VCaP (cell line): Measurements from ENCODE around the gene SART3.
"Not testable (repeated sequence)": the region's sequence is repeated elsewhere in the genome, so short reads cannot be mapped to it uniquely, and the experiment has no call there.

Experiments used
- H3K27ac ChIP-seq: fragments of 450-650 bp; 2 replicates; pipeline ENCODE4 v1.5.1; 2017
- TF ChIP-seq, protein P1 (sequence below): fragments of 450-650 bp; conservative IDR thresholded peaks from 2 replicates; pipeline ENCODE4 v1.5.1; 2017; ENCODE audit warnings: mild to moderate bottlenecking, moderate library complexity

The SART3 gene

DNA sequence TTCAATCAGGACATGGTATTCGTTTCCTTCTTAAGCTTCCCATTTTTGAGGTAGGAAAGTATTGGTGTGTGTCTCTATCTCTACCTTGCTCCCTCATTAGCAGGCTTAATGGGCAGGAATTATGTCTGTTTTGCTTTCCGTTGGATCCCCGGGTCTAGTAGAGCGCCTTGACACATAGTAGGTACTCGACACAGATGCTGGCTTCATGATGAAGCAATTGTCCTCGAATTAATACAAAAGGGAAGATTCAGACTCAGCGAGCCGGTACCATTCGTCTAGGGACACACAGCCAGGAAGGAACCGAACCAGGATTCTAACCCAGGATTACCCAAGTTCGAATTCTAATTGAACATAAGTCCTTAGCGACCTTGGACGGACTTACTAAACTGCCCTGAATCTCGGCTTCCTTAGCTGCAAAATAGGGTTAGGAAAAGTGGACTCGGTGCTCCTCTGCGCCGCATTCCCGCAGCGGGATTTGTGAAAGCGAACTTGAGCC is 927 bp upstream of the SART3 start:
- TF ChIP-seq, protein P1, sequence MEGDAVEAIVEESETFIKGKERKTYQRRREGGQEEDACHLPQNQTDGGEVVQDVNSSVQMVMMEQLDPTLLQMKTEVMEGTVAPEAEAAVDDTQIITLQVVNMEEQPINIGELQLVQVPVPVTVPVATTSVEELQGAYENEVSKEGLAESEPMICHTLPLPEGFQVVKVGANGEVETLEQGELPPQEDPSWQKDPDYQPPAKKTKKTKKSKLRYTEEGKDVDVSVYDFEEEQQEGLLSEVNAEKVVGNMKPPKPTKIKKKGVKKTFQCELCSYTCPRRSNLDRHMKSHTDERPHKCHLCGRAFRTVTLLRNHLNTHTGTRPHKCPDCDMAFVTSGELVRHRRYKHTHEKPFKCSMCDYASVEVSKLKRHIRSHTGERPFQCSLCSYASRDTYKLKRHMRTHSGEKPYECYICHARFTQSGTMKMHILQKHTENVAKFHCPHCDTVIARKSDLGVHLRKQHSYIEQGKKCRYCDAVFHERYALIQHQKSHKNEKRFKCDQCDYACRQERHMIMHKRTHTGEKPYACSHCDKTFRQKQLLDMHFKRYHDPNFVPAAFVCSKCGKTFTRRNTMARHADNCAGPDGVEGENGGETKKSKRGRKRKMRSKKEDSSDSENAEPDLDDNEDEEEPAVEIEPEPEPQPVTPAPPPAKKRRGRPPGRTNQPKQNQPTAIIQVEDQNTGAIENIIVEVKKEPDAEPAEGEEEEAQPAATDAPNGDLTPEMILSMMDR = no peak

DNA sequence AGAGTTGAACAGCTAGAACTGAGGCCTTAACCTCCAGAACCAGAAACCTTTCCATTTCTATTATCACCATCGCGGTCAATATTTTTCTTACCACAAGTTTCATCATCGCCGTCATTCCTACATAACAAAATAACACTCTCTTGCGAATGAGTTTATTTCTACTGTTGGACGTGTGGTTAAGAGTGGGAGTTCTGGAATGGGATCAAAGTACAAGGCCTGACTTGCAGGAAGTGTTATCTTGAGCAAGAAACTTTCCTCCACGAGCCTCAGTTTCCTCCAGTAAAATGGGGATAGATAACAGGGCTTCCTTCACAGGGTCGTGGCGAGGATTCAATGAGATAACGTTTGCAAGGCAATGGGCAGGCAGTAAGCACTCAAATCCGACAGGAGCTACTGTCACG is 652 bp downstream of the SART3 start:
- TF ChIP-seq, protein P1 = no peak
- H3K27ac ChIP-seq = peak overlapping the region; percentile 93

More for the DNA sequence above, 927 bp upstream of the SART3 start:
- peak overlapping the region; percentile 93 for H3K27ac ChIP-seq

DNA sequence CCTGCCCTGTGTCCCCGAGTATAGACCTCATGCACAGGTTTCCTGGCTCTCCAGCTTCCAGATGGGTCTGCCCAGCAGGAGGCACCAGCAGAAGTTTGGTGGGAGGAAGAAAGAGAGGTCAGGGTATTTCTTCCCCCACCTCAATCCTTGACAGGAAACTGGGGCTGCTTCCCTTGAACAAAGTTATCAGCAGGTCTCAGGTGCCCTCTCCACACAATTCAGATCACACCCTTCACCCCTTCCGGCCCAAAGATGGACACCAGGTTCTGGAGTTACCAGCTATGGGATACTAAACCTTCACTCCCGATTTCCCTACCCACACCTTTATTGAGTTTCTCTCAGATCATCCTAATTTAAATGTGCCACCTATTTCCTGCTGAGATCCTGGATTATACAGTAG is 1.2 kb downstream of the SART3 start:
- TF ChIP-seq, protein P1 = no peak
- no peak overlapping the region; the same call in 1 of the 2 replicates for H3K27ac ChIP-seq

DNA sequence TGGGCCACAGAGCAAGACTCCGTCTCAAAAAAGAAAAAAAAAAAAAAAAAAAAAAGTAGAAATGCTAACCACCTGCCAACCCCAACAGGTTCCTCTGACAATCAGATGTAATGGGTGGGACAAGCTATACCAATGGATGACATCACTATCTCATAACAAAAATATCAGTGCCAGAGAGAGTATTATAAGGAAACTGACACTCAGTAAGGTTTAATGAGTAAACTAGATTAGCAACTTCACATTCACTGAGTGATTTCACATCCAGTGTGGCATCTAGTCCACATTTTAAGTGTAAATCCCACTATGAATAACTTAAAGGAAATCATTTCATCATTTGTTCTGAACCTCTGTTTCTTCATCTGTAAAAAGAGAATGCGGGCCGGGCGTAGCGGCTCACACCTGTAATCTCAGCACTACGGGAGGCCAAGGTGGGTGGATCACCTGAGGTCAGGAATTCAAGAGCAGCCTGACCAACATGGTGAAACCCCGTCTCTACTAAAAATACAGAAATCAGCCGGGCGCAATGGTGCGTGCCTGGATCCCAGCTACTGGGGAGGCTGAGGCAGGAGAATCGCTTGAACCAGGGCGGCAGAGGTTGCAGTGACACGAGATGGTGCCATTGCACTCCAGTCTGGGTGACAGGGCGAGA is 1.8 kb downstream of the SART3 start:
- TF ChIP-seq, protein P1 = no peak
- no peak overlapping the region for H3K27ac ChIP-seq

DNA sequence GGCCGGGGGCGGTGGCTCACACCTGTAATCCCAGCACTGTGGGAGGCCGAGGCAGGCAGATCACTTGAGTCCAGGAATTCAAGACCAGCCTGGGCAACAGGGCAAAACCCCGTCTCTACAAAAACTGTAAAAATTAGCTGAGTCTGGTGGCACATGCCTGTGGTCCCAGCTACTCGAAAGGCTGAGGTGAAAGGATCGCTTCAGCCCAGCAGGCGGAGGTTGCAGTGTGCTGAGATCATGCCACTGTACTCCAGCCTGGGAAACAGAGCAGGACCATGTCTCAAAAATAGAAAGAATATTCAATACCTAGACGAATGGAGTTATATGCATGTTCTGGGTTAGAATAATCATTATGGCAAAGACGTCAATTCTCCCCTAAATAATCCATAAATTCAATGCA is 5.6 kb downstream of the SART3 start:
- not testable (repeated sequence) for H3K27ac ChIP-seq

DNA sequence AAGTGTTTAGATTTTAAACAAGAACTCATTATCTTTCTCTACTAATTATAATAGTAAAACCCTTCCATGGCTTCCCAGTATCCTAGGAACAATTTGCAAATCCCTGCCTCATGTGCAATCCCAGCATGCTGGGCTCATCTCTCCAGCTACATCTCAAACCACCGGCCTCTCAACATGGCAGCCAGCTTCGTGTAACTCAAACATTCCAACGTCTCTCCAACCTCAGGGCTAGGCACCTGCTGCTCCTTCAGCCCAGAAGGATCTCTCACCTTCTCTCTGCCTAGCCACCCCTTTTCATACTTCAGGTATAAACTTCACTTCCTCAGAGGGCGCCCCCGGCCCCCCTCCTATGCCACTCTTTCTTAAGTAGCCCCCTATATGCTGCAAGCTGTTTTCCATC is 7.2 kb downstream of the SART3 start:
- no peak overlapping the region for H3K27ac ChIP-seq
- TF ChIP-seq, protein P1 = no peak

DNA sequence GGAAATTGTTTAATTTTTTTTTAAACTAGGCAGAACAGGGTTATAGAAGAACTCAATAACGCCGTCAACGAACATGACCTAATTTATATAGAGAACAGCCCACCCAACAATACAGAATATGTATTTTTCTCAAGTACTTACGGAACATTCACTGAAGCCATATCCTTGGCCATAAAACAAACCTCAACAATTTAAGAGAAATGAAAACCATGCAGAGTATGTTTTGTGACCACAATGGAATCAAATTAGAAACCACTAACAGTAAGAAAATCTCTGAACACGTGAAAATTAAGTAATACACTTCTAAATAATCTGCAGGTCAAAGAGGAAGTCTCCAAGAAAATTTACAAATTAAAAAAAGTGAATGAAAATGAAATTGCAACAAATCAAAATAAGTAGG is 9.4 kb downstream of the SART3 start:
- TF ChIP-seq, protein P1 = no peak
- H3K27ac ChIP-seq = no peak overlapping the region

DNA sequence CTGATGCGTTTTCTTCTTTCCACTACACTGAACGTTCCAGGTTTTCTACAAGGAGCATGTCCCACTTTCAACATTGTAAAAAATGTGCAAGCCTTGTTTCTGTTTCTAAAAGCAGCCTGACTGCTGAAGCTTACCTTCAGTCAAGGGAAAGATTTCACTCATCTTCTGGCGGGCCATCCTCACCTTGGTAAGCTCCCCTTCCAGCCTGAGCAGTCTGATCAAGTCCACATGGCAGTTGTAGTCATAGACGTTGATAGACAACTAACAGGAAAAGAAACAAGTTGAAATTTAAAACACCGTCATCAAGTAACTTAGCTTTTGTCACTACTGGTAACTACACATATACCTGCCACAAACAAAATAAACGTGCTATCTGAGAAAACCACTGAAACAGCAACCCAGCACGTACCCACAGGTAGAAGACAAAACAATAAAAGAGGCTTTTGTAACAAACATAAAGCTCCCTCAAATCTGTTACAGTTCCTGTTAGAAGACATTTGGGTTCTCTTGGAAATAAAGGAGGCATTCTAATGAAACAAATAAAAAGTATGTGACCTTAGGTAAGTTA is 11.9 kb downstream of the SART3 start:
- TF ChIP-seq, protein P1 = no peak
- H3K27ac ChIP-seq = peak overlapping the region; percentile 53
